SW480 (cell line): ENCODE measurements around the gene CSTB.
A peak's percentile ranks its signal among the peaks of the same experiment; 100 is the strongest.

Experiments
- DNase-seq: peaks from one replicate; pipeline ENCODE4 v3.0.0-alpha.2; 2016; ENCODE audit warnings: low spot score

The CSTB gene

GRCh38 chr21:43789276-43790009 is 13.3 kb upstream of the CSTB start, which contains the start of gene RRP1:
RRP1 (plus strand) TSS chr21:43789577; CDS start chr21:43789630, 53 bp downstream.
- peak; percentile 81 for DNase-seq

GRCh38 chr21:43786807-43787440 is 10.8 kb upstream of the CSTB start:
- DNase-seq = no peak

GRCh38 chr21:43786300-43786806 is 10.2 kb upstream of the CSTB start:
- DNase-seq = peak; percentile 50

GRCh38 chr21:43785134-43785533 is 9.0 kb upstream of the CSTB start:
- DNase-seq = no peak

GRCh38 chr21:43783098-43783700 is 7.1 kb upstream of the CSTB start:
- DNase-seq = no peak

GRCh38 chr21:43782431-43783097 is 6.5 kb upstream of the CSTB start:
- no peak for DNase-seq

- DNase-seq = no peak
These were observed 5.7 kb upstream of the CSTB start for GRCh38 chr21:43781846-43782245.

GRCh38 chr21:43779660-43780059 is 3.6 kb upstream of the CSTB start:
- no peak for DNase-seq

- DNase-seq = peak; percentile 52
These were observed 2.6 kb upstream of the CSTB start for GRCh38 chr21:43778469-43779335.

GRCh38 chr21:43777953-43778352 is 1.8 kb upstream of the CSTB start:
- DNase-seq = no peak

GRCh38 chr21:43775190-43775589 is 918 bp downstream of the CSTB start:
- DNase-seq = no peak

GRCh38 chr21:43774163-43774562 is 1.9 kb downstream of the CSTB start:
- no peak for DNase-seq

- DNase-seq = no peak
These were observed 3.7 kb downstream of the CSTB start for GRCh38 chr21:43772425-43772821.

- no peak for DNase-seq
These were observed 4.2 kb downstream of the CSTB start for GRCh38 chr21:43771698-43772424.

- no peak for DNase-seq
These were observed 4.9 kb downstream of the CSTB start for GRCh38 chr21:43771199-43771675.

GRCh38 chr21:43770066-43770655 is 5.9 kb downstream of the CSTB start:
- DNase-seq = no peak

GRCh38 chr21:43769325-43769958 is 6.7 kb downstream of the CSTB start:
- no peak for DNase-seq

GRCh38 chr21:43768868-43769167 is 7.3 kb downstream of the CSTB start:
- no peak for DNase-seq

GRCh38 chr21:43767984-43768867 is 7.9 kb downstream of the CSTB start:
- DNase-seq = peak; percentile 71
